ENCODE results near the gene PITX2.

GRCh38 chr4:110638089-110638746 lies 15.3 kb upstream of the PITX2 start:
- TF ChIP-seq POLR2AphosphoS5 (IDR thresholded peaks at IDR 0.05; ENCODE audit: low read depth) (no peak), ZNF331 (CRISPR knock-in tag; IDR thresholded peaks at IDR 0.05; ENCODE audit: low read depth) (no peak), EZH2 (IDR thresholded peaks at IDR 0.05; ENCODE audit: low read depth, unreplicated experiment) (peak; percentile 53)
- TF ChIP-seq, protein P1, sequence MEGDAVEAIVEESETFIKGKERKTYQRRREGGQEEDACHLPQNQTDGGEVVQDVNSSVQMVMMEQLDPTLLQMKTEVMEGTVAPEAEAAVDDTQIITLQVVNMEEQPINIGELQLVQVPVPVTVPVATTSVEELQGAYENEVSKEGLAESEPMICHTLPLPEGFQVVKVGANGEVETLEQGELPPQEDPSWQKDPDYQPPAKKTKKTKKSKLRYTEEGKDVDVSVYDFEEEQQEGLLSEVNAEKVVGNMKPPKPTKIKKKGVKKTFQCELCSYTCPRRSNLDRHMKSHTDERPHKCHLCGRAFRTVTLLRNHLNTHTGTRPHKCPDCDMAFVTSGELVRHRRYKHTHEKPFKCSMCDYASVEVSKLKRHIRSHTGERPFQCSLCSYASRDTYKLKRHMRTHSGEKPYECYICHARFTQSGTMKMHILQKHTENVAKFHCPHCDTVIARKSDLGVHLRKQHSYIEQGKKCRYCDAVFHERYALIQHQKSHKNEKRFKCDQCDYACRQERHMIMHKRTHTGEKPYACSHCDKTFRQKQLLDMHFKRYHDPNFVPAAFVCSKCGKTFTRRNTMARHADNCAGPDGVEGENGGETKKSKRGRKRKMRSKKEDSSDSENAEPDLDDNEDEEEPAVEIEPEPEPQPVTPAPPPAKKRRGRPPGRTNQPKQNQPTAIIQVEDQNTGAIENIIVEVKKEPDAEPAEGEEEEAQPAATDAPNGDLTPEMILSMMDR (conservative IDR thresholded peaks at IDR 0.05; ENCODE audit: low read depth in 2 of 2) = no peak
